Ovary (tissue), 9 donors: ENCODE measurements around the gene BICC1. TPM values are rescaled to one million over a fixed set of nuclear protein-coding genes. Genes with fewer than 3 reads are reported as not detected.

ENCODE experiments used
- DNase-seq, 5 donors: peaks; one replicate each; pipeline ENCODE4 v3.0.0-alpha.2; 2019 to 2020
- H3K27ac ChIP-seq, 2 donors: fragments of 200-600 bp; one replicate each; pipeline versions ENCODE4 v1.5.1 to v1.8.0; 2019 to 2022
- H3K27me3 ChIP-seq: fragments of 200-600 bp; one replicate; pipeline ENCODE4 v1.8.0; 2022
- H3K36me3 ChIP-seq: fragments of 200-600 bp; sonication (generic); one replicate; pipeline ENCODE4 v1.5.1; 2019
- H3K4me1 ChIP-seq: one replicate; pipeline ENCODE4 v1.8.1; 2013; ENCODE audit warnings: mild to moderate bottlenecking, moderate library complexity; ENCODE audit not compliant: insufficient read depth
- H3K4me3 ChIP-seq: fragments of 200-600 bp; sonication (generic); one replicate; pipeline ENCODE4 v1.5.1; 2017
- H3K9me3 ChIP-seq, 2 donors: fragments of 200-600 bp in 1 of 2; sonication (generic) in 1 of 2; one replicate each; pipeline versions ENCODE4 v1.5.1 to v1.8.1; 2013 to 2019; ENCODE audit warnings: mild to moderate bottlenecking in 1 of 2, moderate library complexity in 1 of 2
- EP300 ChIP-seq: sonication (generic); formaldehyde crosslinking; IDR thresholded peaks from one replicate; pipeline ENCODE4 v1.6.1; 2017; ENCODE audit warnings: antibody characterized with exemption
- POLR2A ChIP-seq: fragments of 450-650 bp; IDR thresholded peaks from one replicate; pipeline ENCODE4 v1.6.1; 2017; ENCODE audit warnings: antibody characterized with exemption, mild to moderate bottlenecking, moderate library complexity
- WGBS, 3 donors: extraction: QIAGEN DNeasy Blood & Tissue Kit in 1 of 3; methylation state at CpG; one replicate each; pipeline versions ENCODE4 v1.1.5 to v1.1.7; 2013 to 2017; 5-methylcytosine and 5-hydroxymethylcytosine counted together
- intact Hi-C, 4 donors: fragments of 100-400 bp; cut with DNase I; formaldehyde crosslinking; loops; one replicate each; pipeline versions ENCODE4 v1.11.0 to v1.15.1; 2022 to 2023
- polyA plus RNA-seq, 2 donors: library from polyadenylated mRNA; stranded (reverse); fragments of 200-250 nt in 1 of 2; fragments of 350-450 nt in 1 of 2; fragmentation: Illumina TruSeq in 1 of 2; extraction: RNeasy Lipid Tissue Mini Kit (QIAGEN cat#74804) in 1 of 2; gene quantifications; one replicate each; pipeline ENCODE4 v1.2.3, GENCODE V29; 2013 to 2014
- total RNA-seq, 7 donors: library from RNA; depleted of rRNA in 2 of 7; stranded (reverse); fragments of >200 nt in 2 of 7; fragmentation: NEBNext Ultra II Directional in 3 of 7; extraction: Animal tissue kit (Norgen Biotek cat#: 25700) in 3 of 7; gene quantifications; one replicate each; pipeline versions ENCODE4 v1.1.0 to v1.2.4, GENCODE V29; 2016 to 2023
- TF ChIP-seq, protein P1 (sequence below), 3 donors: fragments of 450-650 bp in 2 of 3; fragments of 200-600 bp in 1 of 3; IDR thresholded peaks; one replicate each; pipeline versions ENCODE4 v1.5.1 to v1.8.0; 2016 to 2022; ENCODE audit warnings: antibody characterized with exemption in 3 of 3, mild to moderate bottlenecking in 1 of 3
- donor health status: DM: no; HTN: no; CAD: no; lungs with moderate emphysema.
- donor health status: DM: no; HTN: no; CAD: no.
- donor health status: Bipolar disorder and iron deficiency.
- donor health status: DM: yes; HTN: yes; CAD: no.
- donor health status: DM: no; HTN: no; CAD: no.
- donor health status: DM: yes; HTN: yes; CAD: no.

Gene BICC1
- total and polyA plus RNA-seq, 9 donors, result 13.6 to 43.4 (median 23.5) TPM

DNA sequence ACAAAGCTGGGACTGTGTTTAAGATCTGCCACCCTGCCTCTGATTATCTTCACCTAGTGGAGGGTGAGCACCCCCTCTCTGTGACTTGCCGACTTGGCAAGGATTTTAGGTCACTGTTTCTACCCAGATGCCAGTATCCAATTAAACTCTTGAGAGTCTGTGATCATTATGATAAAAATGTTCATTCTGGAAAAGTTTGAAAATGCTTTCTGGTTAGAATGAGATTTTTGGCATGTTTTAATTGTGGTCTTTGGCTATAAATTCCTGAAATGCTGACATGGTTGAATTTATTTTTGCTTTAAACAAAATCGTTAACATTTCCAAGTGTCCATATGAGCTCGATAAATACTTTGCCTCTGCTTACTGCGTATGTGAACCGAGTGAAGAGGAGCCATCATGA lies 221.4 kb downstream of the BICC1 start:
- no peak overlapping the region for H3K4me3 ChIP-seq
- H3K27ac ChIP-seq, result no peak overlapping the region
- no peaks in the 10 kb centered on the region for H3K36me3 ChIP-seq
- H3K9me3 ChIP-seq, result no peaks in the 10 kb centered on the region
- H3K4me1 ChIP-seq, result peaks cover 4% of the 10 kb centered on the region
- H3K27me3 ChIP-seq, result no peaks in the 10 kb centered on the region
- 41 to 51% (median 41%) methylated on average over 5 of the region's 5 CpGs for WGBS, 3 donors
- no peak for DNase-seq
- intact Hi-C loops, result no loop called here
- no peak for TF ChIP-seq POLR2A
- TF ChIP-seq, protein P1, sequence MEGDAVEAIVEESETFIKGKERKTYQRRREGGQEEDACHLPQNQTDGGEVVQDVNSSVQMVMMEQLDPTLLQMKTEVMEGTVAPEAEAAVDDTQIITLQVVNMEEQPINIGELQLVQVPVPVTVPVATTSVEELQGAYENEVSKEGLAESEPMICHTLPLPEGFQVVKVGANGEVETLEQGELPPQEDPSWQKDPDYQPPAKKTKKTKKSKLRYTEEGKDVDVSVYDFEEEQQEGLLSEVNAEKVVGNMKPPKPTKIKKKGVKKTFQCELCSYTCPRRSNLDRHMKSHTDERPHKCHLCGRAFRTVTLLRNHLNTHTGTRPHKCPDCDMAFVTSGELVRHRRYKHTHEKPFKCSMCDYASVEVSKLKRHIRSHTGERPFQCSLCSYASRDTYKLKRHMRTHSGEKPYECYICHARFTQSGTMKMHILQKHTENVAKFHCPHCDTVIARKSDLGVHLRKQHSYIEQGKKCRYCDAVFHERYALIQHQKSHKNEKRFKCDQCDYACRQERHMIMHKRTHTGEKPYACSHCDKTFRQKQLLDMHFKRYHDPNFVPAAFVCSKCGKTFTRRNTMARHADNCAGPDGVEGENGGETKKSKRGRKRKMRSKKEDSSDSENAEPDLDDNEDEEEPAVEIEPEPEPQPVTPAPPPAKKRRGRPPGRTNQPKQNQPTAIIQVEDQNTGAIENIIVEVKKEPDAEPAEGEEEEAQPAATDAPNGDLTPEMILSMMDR (IDR thresholded peaks at IDR 0.05), result no peak
- TF ChIP-seq EP300, result no peak

DNA sequence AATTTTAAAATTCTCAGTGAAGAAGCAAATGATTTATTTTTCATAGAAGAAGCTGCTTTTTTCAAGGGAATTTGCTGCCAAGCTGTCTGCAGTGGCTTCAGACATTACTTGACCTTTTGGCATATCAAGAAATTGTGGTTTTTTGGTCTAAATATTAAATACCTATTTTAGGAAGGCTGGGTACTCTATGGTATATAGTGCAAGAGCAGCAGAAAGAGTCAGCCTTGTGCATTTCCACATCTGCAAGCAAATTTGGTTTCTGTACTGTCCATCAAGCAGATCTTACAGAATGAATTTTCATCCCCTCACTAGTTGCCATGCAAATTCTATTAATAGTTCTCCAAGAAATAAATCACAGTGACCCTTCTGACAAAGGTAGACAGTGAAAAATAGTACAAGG lies 222.0 kb downstream of the BICC1 start:
- H3K27ac ChIP-seq, result no peak overlapping the region
- intact Hi-C loops, result no loop called here
- H3K4me3 ChIP-seq, result no peak overlapping the region
- no peaks in the 10 kb centered on the region for H3K27me3 ChIP-seq
- H3K9me3 ChIP-seq, result no peaks in the 10 kb centered on the region
- TF ChIP-seq, protein P1 (IDR thresholded peaks at IDR 0.05), result no peak
- no peak for TF ChIP-seq EP300
- no peak for TF ChIP-seq POLR2A
- peaks cover 4% of the 10 kb centered on the region for H3K4me1 ChIP-seq
- H3K36me3 ChIP-seq, result no peaks in the 10 kb centered on the region
- DNase-seq, result no peak

DNA sequence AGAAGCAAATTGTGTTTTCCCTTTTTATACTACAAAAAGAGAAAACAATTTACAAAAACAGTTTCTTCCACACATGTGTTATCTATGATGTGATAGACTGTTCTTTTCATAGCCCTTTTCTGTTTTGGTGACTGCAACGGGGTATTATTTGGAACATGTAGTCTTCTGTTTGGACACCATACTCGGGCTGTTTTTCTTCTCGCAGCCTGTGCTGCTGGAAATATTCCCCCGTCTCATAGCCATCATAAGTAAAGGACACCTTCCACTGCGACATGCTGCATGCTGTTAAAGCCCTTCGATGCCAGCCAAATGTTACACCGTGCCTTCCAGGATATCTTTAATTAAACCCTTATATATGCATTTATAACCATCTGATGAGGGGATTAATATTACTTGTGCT lies 222.4 kb downstream of the BICC1 start:
- no peak for TF ChIP-seq POLR2A
- TF ChIP-seq, protein P1 (IDR thresholded peaks at IDR 0.05), result no peak
- no peak for TF ChIP-seq EP300
- peaks cover 4% of the 10 kb centered on the region for H3K4me1 ChIP-seq
- H3K4me3 ChIP-seq, result no peak overlapping the region
- WGBS, 3 donors, result 14 to 24% (median 23%) methylated on average over 7 of the region's 7 CpGs
- no peaks in the 10 kb centered on the region for H3K9me3 ChIP-seq
- H3K27ac ChIP-seq, result no peak overlapping the region
- H3K27me3 ChIP-seq, result no peaks in the 10 kb centered on the region
- no peak for DNase-seq
- H3K36me3 ChIP-seq, result no peaks in the 10 kb centered on the region
- intact Hi-C loops, result no loop called here

DNA sequence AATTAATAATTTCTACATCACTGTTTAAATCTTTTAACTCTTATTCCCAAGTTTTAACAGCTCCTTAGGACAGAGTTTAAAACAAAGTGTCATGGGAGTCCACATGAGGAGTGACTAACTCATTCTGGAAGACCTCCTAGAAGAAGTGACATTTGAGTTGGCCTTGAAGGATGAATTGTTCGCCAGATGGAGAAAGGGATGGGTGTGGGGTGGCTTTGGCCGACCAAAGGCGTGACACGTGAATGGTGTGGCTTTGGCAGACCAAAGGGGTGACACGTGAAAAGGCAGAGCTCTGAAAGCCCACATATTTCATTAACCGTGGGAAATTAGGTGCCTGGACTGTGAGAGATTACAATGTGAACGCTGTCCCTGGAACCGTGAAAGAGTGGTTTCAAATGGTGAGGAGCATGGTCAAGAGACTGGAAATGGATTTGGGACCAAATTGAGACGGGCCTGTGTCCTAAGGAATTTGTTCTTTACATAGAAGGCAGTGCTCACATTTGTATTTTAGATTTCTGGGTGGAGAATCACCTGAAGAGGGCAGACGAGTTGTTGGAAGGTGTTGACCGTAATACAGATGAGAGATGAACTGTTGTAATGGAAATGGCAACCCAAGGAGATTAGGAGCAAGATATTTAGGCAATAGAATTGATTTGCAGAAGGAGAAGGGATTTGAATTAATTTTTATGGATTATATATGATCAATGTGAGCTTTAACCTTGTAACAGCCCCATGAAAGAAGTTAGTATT lies 228.1 kb downstream of the BICC1 start:
- WGBS, 3 donors, result 92 to 95% (median 95%) methylated on average over 11 of the region's 11 CpGs
- Histone ChIP-seq H3K27me3 (no peaks in the 10 kb centered on the region), H3K9me3 (no peaks in the 10 kb centered on the region), H3K36me3 (no peaks in the 10 kb centered on the region), H3K4me3 (no peak overlapping the region), H3K27ac (no peak overlapping the region), H3K4me1 (peaks cover 2% of the 10 kb centered on the region)
- TF ChIP-seq, protein P1 (IDR thresholded peaks at IDR 0.05), result no peak
- TF ChIP-seq POLR2A (no peak), EP300 (no peak)
- intact Hi-C loops, result no loop called here
- no peak for DNase-seq
